Lung (tissue), 12 donors: ENCODE data around the gene WNT11. TPM values are rescaled to one million over a fixed set of nuclear protein-coding genes. Genes with fewer than 3 reads are reported as not detected.

Experiments used
- ATAC-seq: fragments of 200-7000 bp; cut with Tn5 transposase; one replicate; pipeline ENCODE4 v1.9.1; 2020; ENCODE audit warnings: moderate number of reproducible peaks; ENCODE audit not compliant: insufficient read depth, low FRiP score
- DNase-seq, 3 donors: peaks; one replicate each; pipeline ENCODE4 v3.0.0-alpha.2; 2013 to 2017
- H3K27ac ChIP-seq, 2 donors: one replicate each; pipeline ENCODE4 v1.5.1; 2013; ENCODE audit warnings: mild to moderate bottlenecking in 2 of 2, moderate library complexity in 2 of 2, control low read depth in 1 of 2, inconsistent platforms in 1 of 2, low read depth in 1 of 2, low read length in 1 of 2
- H3K27me3 ChIP-seq, 3 donors: one replicate each; pipeline ENCODE4 v1.5.1; 2013; ENCODE audit warnings: low read length in 2 of 3; ENCODE audit not compliant: control insufficient read depth in 3 of 3, insufficient read depth in 3 of 3
- H3K36me3 ChIP-seq, 4 donors: one replicate each; pipeline ENCODE4 v1.5.1; 2013; ENCODE audit warnings: low read length in 4 of 4, mild to moderate bottlenecking in 1 of 4, moderate library complexity in 1 of 4; ENCODE audit not compliant: control insufficient read depth in 4 of 4, insufficient read depth in 4 of 4
- H3K4me1 ChIP-seq, 5 donors: one replicate each; pipeline ENCODE4 v1.5.1; 2013; ENCODE audit warnings: low read length in 5 of 5, mild to moderate bottlenecking in 2 of 5, moderate library complexity in 1 of 5; ENCODE audit not compliant: control insufficient read depth in 5 of 5, insufficient read depth in 5 of 5
- H3K4me3 ChIP-seq: one replicate; pipeline ENCODE4 v1.5.1; 2013; ENCODE audit warnings: mild to moderate bottlenecking, control low read depth, moderate library complexity
- H3K9ac ChIP-seq, 2 donors: one replicate each; pipeline ENCODE4 v1.5.1; 2013; ENCODE audit warnings: low read length in 2 of 2, control low read depth in 1 of 2; ENCODE audit not compliant: insufficient read depth in 1 of 2
- H3K9me3 ChIP-seq, 4 donors: one replicate each; pipeline ENCODE4 v1.5.1; 2013; ENCODE audit warnings: low read length in 3 of 4, mild to moderate bottlenecking in 1 of 4, moderate library complexity in 1 of 4; ENCODE audit not compliant: control insufficient read depth in 4 of 4, insufficient read depth in 3 of 4
- CTCF ChIP-seq: IDR thresholded peaks from 2 replicates; pipeline ENCODE4 v1.5.1; 2012; ENCODE audit warnings: mild to moderate bottlenecking; ENCODE audit errors: control extremely low read depth, extremely low read depth
- WGBS, 2 donors: extraction: QIAGEN DNeasy Blood & Tissue Kit; methylation state at CpG; one replicate each; pipeline ENCODE4 v1.1.7; 2013; 5-methylcytosine and 5-hydroxymethylcytosine counted together
- polyA plus RNA-seq, 2 donors: library from polyadenylated mRNA; stranded (reverse); fragments of 200-250 nt; gene quantifications; one replicate each; pipeline ENCODE4 v1.2.1, GENCODE V29; 2013
- total RNA-seq, 2 donors: library from RNA; depleted of rRNA in 1 of 2; stranded (reverse); fragments of >200 nt in 1 of 2; gene quantifications; one replicate each; pipeline ENCODE4 v1.2.1, GENCODE V29; 2014 to 2021
- donor health status: control.
- donor health status: control.
- donor health status: Bipolar disorder and iron deficiency.
- donor health status: healthy.
- donor health status: DM: yes; HTN: yes; CAD: no.

The WNT11 gene
- total and polyA plus RNA-seq, 4 donors, result 1.5 to 31.3 (median 3.6) TPM

DNA sequence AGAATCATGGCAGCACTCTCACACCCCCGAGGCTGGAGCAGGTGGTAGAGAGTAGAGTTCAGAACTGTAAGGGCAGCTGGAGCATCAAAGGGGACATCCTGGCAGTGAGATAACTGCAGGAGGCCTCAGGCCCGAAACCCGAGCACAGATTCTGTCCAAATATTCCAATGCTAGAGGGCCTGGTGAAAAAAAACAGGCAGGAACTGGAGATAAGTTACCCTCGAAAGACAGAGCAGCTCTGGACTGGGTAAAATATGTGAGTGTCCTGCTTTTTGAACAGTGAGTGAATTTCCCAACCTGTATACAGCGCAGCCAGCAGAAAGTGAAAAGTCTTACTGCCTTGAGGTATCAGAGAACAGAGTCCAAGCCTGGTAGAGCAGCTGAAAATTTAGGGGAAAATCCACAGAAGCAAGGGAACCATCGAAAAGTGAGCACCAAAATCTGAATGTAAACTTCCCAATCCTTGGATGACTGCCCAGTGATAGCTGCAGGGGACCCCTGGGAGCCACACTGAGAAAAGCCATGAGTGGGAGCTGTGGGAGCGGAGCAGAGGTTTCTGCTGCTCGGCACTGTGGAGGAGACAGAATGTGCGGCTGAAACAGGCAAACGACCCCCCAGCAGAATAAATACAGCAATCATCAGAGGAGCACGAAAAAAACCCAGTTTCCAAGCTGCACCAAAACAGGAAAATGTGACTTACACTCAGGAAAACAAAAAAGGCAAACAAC, 50.6 kb downstream of the WNT11 start:
- WGBS, 2 donors, result 81 to 88% methylated on average over 11 of the region's 11 CpGs
- no peaks in the 10 kb centered on the region for H3K27me3 ChIP-seq
- no peak for TF ChIP-seq CTCF
- no peak overlapping the region for H3K9ac ChIP-seq
- no peak overlapping the region for H3K4me3 ChIP-seq
- no peak overlapping the region for H3K27ac ChIP-seq
- no peaks in the 10 kb centered on the region for H3K9me3 ChIP-seq
- no peaks in the 10 kb centered on the region for H3K36me3 ChIP-seq
- ATAC-seq, result no peak
- no peak for DNase-seq
- H3K4me1 ChIP-seq, result peaks cover 0 to 43% (median 0%) of the 10 kb centered on the region in 5 donors

DNA sequence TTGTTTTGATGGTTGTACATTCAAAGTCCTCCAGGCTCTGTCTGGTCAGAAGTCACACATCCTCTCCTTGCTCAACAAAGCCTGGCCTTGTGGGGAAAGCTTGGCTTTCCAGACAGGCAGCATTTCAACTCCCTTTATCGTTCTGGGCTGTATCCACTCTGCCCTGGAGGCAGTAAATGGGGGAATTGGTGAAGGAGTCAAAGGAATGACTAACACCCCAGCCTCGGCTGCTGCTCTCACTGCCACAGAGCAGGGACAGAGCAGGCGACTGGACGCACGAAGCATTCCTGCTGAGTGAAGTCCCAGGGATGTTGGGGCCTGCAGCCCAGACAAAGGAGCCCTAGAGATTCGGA, 52.8 kb downstream of the WNT11 start:
- TF ChIP-seq CTCF, result no peak
- H3K36me3 ChIP-seq, result no peaks in the 10 kb centered on the region
- WGBS, 2 donors, result 87 to 91% methylated on average over 6 of the region's 6 CpGs
- no peak for ATAC-seq
- H3K9me3 ChIP-seq, result no peaks in the 10 kb centered on the region
- DNase-seq, result peak in 2 of 3 donors; percentile 28 to 52
- H3K27me3 ChIP-seq, result no peaks in the 10 kb centered on the region
- H3K4me1 ChIP-seq, result peaks cover 0 to 39% (median 0%) of the 10 kb centered on the region in 5 donors
- peak overlapping the region in 1 of 2 donors; percentile 19 for H3K9ac ChIP-seq
- no peak overlapping the region for H3K27ac ChIP-seq
- no peak overlapping the region for H3K4me3 ChIP-seq

DNA sequence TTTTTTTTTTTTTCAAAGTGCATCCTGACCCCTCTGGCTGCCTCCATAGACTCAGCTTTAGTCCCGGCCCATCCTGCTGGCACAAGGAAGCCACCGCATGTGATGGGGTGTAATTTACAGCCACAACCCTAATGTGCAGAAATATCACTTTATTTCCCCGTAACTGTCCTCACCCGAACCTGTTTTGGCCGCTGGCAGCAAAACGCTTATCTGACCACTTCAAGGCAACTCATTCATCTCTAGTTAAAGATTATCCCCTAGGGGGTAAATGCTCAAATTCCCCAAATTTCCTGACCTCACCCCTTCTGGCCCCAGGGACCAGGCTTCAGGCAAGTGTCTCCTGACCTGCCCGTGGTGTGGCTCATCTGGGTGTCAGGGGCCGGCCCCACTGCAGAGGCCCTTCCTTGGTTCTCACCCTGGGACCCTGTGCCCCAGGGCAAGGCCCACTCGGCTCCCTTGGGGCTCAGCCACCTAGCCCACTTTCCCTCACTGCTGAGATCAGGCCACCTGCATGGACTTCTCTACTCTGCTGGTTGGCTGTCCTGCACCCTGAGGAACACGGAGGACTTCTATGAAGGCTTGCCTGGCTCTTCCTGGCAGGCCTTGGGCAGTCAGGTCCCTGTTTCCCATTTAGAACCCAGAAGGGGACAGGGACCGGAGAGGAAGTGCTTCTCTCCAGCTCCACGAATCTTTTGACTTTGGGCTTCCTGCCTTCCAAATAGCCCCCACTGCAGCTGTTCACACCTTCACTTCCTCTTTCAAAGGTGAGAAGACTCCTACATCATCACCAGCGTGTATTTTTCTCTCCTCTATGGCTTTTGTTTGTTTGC, 53.3 kb downstream of the WNT11 start:
- Histone ChIP-seq H3K4me3 (no peak overlapping the region), H3K36me3 (no peaks in the 10 kb centered on the region), H3K4me1 (peaks cover 0 to 42% (median 0%) of the 10 kb centered on the region in 5 donors), H3K9me3 (no peaks in the 10 kb centered on the region), H3K27me3 (no peaks in the 10 kb centered on the region), H3K27ac (no peak overlapping the region), H3K9ac (no peak overlapping the region)
- ATAC-seq (no peak), DNase-seq (no peak)
- 55 to 59% methylated on average over 13 of the region's 13 CpGs for WGBS, 2 donors
- TF ChIP-seq CTCF, result no peak
